ENCODE results near the gene PCDH9.

- TF ChIP-seq POLR2AphosphoS5 (IDR thresholded peaks at IDR 0.05; ENCODE audit: low read depth, low read length) (no peak), TAF1 (IDR thresholded peaks at IDR 0.05; ENCODE audit: borderline replicate concordance, low read depth, low read length) (no peak), POLR2A (IDR thresholded peaks at IDR 0.05; ENCODE audit: low read depth, low read length) (no peak)
These were observed 286.6 kb downstream of the PCDH9 start for GRCh38 chr13:66943530-66943929.
